ENCODE measurements around the gene C14orf119.

Gene C14orf119

GRCh38 chr14:23060536-23061260, 34.6 kb upstream of the C14orf119 start:
- no peak for DNase-seq

- no peak for DNase-seq
Observed at GRCh38 chr14:23062002-23062401, 33.3 kb upstream of the C14orf119 start.

GRCh38 chr14:23063601-23064000, 31.7 kb upstream of the C14orf119 start:
- DNase-seq: no peak

- no peak for DNase-seq
Observed at GRCh38 chr14:23066368-23066767, 28.9 kb upstream of the C14orf119 start.

GRCh38 chr14:23066855-23067744, 28.2 kb upstream of the C14orf119 start:
- DNase-seq: no peak

- no peak for DNase-seq
Observed at GRCh38 chr14:23067847-23068788, 27.2 kb upstream of the C14orf119 start.

GRCh38 chr14:23068789-23069412, 26.4 kb upstream of the C14orf119 start:
- DNase-seq: peak; percentile 77

GRCh38 chr14:23069413-23069806, 25.9 kb upstream of the C14orf119 start:
- no peak for DNase-seq

- no peak for DNase-seq
Observed at GRCh38 chr14:23070262-23071129, 24.8 kb upstream of the C14orf119 start.

- peak; percentile 79 for DNase-seq
Observed at GRCh38 chr14:23071244-23071920, 23.9 kb upstream of the C14orf119 start.

GRCh38 chr14:23071921-23072539, 23.3 kb upstream of the C14orf119 start:
- no peak for DNase-seq

GRCh38 chr14:23074906-23075305, 20.4 kb upstream of the C14orf119 start:
- no peak for DNase-seq

GRCh38 chr14:23076785-23077408, 18.4 kb upstream of the C14orf119 start:
- peak; percentile 41 for DNase-seq

GRCh38 chr14:23077962-23078361, 17.3 kb upstream of the C14orf119 start:
- DNase-seq: no peak

- DNase-seq: no peak
Observed at GRCh38 chr14:23078692-23079116, 16.6 kb upstream of the C14orf119 start.

- DNase-seq: no peak
Observed at GRCh38 chr14:23079716-23080115, 15.6 kb upstream of the C14orf119 start.

- DNase-seq: no peak
Observed at GRCh38 chr14:23080474-23080873, 14.8 kb upstream of the C14orf119 start.

- no peak for DNase-seq
Observed at GRCh38 chr14:23085458-23085857, 9.8 kb upstream of the C14orf119 start.

- no peak for DNase-seq
Observed at GRCh38 chr14:23086565-23086964, 8.7 kb upstream of the C14orf119 start.

All from CD4-positive, alpha-beta T cell treated with Interleukin-17A for 4 hours (primary cell).